Stimulated activated CD8-positive, alpha-beta memory T cell treated with anti-CD3 and anti-CD28 coated beads, Interleukin-15, amount 100 ng/mL, for 48 hours (primary cell): ENCODE measurements around the gene ZDHHC9.
"Not testable (repeated sequence)": the region's sequence is repeated elsewhere in the genome, so short reads cannot be mapped to it uniquely, and the experiment has no call there.

ENCODE experiments used
- DNase-seq, 2 donors: peaks; one replicate each; pipeline ENCODE4 v3.0.0-alpha.2; 2020; ENCODE audit warnings: low read depth in 2 of 2

Gene ZDHHC9

DNA sequence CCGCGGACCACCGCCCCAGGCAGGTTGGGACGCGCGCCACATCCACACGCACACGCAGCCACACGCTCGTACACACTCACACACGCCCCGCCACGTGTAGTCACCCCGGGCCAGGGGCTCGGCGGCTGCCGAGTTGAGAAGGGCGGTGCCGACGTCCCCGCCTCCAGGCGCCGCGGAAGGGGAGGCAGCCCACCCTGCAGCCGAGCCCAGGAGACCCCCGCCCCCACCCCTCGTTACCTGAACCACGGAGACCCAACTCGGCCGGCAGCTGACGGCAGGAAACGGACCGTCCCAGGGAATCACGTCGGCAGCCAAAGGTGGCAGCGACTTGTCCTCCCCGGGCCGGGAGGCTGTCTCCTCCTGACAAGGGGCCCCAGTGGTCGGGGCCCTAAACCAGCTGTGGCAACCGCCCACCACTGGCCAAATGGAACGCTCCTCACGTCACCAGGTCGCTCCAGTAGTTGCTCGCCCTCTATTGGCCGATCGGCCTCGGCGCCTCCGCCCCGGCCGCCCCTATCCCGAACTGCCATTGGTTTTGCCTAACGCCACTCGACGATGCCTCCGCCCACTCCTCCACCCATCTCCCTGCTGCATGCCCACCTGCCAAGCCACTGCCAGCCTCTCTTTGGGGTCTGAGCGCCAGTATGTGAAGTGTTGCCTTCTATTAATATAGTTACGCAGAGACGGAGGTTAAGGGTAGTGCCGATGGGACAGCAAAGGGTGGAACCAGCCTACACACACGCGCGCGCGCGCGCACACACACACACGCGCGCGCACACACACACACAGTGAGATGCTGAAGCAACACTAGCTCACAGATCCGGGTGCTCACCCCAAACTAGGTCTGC lies at the start of gene ZDHHC9:
Gene ZDHHC9, minus strand, starts transcription at position 428 of the 848 bp plus-strand sequence. CDS start 1,941 bp downstream, outside the sequence.
- peak; percentile 74 to 81 for DNase-seq

DNA sequence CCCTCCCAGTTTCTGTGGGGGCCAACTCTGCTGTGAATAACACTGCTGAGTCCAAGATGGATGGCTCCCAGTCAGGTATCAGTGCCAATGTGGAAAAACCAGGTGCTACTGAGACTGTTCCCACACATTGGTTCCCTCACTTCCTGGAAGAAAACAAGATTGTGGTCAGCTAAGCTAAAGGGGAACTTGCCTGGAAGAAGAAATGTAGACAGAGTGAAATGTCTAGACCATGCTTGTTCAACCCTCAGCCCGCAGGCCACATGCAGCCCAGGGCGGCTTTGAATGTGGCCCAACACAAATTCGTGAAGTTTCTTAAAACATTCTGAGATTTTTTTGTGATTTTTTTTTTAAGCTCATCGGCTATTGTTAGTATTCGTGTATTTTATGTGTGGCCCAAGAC lies 33.7 kb upstream of the ZDHHC9 start:
- DNase-seq = no peak

DNA sequence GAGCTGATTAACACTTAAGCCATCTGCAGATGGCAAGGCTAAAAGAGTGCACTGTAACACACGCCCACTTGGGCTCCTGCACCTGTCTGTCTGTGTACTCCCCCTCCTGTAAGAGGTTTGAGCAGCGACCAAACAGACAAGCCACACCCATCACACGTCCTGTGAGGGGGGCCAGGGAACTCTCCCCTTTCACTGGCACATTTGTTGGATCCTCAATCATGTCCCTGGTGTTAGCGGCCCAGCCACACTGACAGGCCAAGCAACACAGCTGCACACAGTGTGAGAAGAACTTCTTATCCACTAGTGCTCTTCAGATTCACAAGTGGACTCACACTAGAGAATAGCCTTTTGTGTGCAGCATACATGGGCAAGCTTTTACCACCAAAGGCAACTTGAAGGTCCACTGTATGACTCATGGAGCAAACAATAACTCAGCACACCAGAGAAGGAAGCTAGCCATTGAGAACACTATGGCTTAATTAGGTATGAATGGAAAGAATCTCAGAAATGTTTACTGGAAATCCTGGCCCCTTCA lies 33.2 kb upstream of the ZDHHC9 start:
- no peak for DNase-seq

DNA sequence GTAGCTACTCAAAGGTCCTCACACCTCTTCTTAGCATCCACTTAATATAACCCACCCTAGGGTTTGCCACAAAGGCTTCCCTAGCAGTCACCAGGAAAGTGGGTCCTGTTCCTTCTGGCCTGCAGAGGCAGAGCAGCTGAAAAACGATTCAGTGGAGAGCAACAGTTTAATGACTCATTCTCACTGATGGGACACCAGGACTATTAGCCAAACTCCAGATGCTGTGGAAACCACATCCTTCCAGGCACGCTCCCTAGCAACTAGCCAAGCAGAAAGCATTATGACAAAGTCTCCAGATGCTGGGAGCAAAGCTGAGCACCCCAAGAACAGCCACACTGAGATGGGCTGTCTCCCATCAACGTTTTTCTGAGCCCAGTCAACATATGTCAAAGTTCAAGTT lies 32.0 kb upstream of the ZDHHC9 start:
- DNase-seq = no peak

DNA sequence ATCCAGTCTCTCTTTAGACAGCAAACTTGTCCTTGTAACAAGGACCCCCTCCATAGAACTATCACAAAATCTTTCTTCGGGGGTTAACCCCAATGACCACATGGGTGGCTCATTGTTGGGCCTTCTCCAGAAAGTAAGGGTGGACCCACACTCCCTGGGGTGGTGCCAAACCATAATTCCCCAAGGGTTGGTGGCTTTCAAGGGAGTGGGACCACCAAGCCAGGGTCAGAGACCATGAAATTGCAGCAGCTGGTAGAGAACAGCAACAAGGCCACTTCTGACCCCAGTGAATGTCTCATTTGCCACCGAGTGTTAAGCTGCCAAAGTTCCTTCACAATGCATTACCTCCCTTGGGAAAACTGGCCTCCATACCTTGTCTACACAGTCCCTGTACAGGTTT lies 28.8 kb upstream of the ZDHHC9 start:
- DNase-seq = no peak

DNA sequence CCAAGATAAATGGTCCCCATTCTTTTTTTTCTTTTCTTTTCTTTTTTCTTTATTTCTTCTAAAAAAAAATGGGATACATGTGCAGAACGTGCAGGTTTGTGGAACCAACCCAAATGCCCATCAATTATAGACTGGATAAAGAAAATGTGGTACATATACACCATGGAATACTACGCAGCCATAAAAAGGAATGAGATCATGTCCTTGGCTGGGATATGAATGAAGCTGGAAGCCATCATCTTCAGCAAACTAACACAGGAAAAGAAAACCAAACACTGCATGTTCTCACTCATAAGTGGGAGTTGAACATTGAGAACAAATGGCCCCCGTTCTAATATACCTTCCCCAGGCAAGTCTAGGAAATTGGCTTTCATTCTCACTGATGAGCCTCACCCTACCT lies 22.6 kb upstream of the ZDHHC9 start:
- not testable (repeated sequence) for DNase-seq

DNA sequence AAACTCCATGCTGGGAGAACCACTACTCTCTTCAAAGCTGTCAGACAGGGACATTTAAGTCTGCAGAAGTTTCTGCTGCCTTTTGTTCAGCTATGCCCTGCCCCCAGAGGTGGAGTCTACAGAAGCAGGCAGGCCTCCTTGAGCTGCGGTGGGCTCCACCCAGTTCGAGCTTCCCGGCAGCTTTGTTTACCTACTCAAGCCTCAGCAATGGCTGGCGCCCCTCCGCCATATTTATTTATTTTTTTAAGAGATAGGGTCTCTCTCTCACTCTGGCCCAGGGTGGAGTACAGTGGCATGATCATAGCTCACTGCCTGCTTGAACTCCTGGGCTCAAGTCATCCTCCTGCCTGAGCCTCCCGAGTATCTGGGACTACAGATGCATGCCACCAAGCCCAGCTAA lies 15.4 kb upstream of the ZDHHC9 start:
- not testable (repeated sequence) for DNase-seq

DNA sequence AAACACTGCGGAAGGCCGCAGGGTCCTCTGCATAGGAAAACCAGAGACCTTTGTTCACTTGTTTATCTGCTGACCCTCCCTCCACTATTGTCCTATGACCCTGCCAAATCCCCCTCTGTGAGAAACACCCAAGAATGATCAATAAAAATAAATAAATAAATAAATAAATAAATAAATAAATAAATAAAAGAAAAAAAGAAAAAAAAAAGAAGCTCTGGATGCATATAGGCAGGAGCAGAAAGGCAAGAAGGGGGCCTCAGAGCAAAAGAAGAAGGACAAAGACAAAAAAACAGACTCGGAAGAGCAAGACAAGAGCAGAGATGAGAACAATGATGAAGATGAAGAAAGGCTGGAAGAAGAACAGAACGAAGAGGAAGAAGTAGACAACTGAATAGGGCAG lies 8.1 kb upstream of the ZDHHC9 start:
- DNase-seq = not testable (repeated sequence)

DNA sequence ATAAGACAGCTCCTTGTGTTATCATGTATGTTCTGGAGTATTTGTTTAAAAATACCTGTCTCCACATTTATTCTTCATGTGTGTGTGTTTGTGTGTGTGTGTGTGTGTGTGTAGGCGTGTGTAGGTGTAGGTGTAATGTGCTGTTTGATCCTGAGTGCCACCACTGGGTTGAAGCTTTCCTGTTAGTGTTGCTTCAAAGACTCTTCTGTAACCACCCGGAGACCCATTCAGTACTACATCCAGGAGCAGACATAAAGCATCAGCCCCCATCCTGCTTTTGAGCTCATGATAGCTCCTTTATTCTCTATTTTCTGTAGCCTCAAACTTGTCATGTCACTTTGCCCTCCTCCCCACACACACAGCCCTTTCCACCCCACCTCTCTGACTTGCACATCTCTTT lies 3.0 kb upstream of the ZDHHC9 start:
- no peak for DNase-seq

DNA sequence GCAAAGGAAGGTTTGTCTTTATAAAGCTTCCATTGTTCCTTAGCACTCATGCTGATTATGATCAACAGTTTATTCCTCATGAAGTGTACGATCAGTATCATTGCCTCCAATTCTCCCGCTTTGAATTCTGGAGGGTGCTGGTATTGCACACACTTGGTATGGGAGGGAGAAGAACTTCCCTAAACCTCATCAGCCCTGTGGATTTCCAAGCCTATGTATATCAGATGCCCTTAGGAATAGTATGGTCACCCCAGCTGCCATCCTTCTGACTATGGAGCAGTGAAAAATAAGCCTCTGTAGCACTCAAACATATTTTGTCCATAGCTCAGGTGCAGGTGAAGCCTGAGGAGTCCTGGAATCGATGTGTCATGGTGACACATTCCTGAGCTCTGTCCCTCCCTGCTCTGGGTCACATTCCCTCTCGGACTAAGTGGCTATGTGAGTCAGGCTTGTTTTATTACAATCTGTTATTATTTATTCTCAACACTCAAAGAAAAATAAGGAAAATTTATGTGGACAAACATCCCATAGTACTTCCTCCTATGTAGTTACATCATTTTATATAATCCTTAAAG lies 2.0 kb upstream of the ZDHHC9 start:
- no peak for DNase-seq

DNA sequence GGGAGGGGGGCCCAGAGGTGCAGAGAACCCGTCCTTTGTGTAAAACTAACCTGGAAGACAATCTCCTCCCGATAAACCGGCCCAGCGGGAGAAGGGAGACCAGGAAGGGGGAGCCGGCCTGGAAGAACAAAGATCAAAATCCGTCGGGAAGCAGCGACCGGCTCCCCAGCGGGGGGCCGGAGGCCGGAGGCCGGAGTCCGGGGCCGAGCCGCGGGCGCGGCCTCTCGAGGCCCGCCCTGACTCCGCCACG lies 552 bp downstream of the ZDHHC9 start:
- DNase-seq = no peak

DNA sequence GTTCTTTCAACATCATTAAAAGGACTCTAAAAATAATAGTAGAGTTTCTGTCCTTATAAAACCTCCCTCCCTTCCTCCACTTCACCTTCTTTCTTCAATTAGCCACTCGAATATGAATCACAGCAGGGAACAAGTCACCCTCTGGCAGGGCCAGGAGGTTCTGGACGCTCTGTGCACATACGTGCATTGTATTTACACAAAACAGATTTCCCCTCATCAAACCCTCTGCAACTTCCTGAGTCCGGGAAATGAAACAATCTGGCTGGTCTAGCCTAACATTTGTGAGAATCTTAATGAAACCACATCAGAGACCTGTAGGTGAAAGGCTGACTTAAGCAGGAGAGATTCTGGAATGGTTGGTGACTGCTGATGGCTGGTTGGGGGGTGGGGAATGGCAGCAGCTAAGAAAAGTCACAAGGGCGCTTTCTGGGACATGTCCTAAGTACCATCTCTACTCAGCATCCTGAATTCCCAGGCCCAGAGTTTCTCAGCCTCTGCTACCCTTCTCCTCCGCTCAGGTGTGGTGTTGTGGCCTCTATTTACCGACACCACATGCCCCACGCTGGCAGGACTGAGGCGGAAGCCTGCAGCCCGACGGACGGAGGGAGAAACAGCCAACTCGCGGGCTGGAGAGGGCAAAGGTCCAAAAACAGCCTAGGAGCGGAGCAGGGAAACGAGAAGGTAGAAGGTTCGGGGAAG lies 1.0 kb downstream of the ZDHHC9 start:
- DNase-seq = no peak

DNA sequence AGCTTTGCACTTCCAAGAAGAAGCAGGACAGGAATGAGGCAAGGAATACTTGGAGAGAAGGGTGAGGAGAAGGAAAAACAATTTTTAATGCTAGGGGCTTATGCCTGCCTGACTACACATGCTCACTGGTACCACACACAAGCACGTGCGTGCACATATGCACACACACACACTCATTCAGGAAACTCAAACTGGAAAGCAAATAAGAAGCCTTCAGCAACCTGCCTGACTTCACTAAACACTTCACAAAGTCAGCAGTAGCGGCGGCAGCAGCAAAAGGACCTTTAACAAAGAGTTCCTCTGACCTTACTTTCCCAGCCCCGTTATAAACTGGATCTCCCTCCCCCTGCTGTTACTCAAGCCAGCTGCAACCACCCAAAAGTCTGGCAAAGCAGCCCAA lies 3.3 kb downstream of the ZDHHC9 start:
- DNase-seq = no peak

DNA sequence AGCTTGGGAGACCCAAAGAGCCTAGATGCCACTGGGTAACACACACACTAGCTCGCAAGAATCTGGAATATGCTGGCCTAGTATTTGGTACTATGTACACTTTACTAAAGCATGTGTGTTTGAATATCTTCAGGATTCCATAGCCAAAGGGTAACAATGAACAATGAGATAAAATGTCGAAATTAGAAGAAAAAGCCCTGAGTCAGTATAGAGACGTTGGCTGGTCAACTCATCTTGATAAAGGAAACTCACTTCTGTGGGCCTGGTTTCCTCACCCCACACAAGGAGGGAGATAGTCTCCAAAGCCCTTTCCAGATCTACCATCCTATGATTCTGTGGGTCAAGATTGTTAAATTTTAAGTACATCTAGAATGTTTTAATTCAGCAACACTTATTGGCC lies 6.9 kb downstream of the ZDHHC9 start:
- DNase-seq = no peak

DNA sequence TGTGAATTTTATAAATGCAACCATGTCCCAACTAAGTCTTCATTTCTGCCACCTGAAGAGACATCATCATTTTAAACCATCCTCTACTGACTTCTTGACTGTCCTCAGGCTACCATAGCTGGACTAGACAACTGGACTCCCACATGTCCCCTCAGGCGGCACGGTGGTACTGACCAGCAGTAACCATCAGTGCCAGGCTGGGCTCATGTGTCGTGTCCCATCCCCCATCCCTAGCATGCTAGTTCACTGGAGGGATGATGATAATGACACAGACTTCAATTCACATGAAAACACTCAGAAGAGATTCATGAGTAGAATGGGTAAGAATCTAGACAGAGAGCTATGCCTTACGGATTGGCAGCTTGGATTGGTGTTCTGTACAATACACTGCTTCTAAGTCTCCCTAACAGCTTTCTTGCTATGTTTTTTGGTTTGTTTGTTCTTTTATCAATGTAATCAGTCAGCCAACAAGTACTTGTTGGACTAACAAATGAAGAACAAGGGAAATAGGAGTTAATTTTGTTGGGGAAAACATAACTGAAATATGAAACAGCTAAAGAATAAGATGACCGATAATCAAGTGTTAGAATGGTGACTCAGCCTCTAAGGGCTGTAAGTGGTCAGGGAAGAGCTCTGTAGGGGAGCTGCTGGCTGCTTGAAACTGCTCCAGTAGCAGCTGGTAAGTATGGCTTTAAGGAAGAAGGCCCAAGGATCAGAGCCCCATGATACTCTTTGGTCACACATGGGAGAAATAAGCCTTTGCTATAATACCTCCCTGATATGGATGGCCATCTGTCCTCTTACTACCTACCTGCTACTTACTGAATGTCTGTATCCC lies 10.3 kb downstream of the ZDHHC9 start:
- no peak for DNase-seq

DNA sequence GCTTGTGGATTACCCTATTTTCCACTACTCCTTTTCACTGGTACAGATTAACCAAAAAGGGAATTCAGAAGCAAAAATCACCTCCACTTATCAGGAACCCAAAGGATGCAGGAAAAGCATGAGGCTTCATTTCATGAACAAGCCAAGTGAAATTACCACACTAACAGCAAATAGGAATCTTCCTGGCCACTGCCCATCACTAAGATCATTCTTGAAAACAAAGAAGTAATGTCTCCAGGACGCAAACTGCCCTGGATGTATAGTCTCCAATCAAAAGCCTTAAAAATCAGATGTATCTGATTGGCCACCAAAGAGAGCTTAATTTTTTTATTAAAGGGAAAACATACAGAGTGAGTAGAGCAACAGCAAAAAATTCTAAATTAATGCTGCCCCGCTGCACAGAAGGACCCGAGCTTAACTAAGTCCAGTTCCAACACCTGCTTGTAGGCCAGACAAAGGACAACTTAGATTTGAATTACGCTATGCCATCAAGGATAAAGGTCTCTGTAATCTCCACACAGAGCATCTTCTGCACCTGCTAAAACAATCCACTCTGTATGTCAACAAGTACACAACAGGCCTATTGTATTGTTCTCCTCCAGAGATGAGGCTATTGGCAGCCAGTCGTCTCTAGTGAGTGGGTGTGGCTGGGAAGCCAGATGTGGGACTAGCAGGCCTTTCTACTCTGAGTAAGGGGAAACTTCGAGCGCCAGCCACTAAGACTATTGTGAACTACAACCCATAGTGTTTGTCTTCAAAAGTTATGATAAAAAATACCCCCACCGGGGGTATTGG lies 12.4 kb downstream of the ZDHHC9 start:
- DNase-seq = no peak

DNA sequence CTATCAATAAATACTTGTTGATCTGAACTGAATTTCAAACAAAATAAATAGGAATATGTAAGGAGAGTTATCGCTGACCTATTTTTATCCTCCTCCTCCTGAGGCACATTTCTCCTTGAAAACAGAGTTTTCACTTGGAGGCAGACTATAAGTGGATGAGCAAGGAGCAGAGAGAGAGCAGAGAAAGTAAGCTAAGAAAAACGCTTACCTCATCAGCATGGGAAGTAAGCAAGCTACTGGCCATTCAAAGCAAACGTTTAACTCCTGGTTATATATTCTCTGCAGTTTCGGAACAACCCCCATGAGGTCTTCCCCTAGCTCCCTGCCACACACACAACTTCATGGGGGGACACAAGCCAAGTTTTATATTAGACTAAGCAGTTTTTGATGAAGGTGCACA lies 13.2 kb downstream of the ZDHHC9 start:
- DNase-seq = no peak

DNA sequence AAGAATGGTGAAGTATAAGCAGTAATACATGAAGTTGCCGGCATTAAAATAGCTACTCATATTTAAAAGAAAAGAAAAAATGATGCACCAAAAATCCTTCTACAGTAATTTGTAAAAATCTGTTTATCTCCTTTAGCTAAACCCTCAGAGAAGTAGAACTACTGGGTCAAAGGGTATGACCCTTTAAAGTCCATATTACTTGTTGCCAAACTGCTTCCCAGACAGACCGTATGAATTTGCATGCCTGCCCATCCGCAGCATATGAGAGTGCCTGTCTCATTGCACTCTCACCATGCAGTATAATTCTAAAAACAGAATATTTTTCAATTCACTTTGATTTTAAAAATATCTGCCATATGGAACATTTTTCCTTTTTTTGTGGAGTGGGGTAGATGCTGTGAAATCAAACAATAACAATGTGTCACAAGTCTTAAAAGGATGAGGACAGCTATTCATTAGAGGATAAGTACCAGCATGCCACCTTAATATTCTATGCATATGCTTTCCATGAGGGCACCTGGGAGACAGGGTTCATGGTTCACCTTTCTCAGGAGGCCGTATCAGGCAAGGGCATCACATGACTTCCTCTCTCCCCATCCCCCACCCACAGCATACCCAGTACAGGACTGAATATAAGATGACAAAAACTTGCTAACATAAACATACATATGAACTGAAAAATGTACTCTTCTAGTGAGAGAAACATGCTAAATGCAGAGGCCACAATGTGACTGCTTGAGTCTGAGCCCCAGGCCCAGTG lies 17.8 kb downstream of the ZDHHC9 start:
- DNase-seq = no peak

DNA sequence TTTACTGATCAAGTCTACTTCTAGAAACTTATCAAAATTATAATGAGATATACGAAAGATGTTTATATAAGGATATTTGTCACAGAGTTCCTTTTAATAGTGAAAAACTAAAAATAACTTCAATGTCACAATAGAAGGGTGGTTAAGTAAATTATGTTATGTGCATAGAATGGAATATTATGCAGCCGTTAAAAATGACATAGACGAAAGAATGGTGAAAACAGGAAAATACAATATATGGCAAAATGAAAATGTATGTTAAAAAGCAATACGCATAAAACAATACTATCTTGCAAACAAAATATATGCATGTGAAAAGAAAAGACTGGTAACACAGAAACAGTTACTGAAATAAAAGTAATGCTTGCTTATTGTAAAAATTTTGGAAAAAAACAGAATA lies 19.1 kb downstream of the ZDHHC9 start:
- DNase-seq = no peak

DNA sequence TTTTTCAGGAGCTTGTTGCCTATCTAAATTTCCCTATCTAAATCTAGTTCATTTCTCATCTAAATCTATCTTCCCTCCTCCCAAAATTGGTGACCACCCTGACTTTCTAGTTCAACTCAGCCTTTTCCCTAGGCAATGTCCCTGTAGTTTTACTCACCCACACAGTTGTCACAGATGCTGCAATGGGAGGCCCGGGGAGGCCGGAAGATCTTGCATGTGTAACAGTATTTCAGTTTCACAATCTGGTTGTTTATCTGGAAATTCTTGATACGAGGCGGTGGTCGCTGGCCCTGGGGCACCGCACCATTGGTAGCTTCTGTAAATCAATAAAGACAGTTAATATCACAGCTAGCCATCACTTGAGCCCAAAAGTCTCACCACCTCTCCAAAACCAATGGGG lies 20.2 kb downstream of the ZDHHC9 start:
- no peak for DNase-seq
